ENCODE data around the gene CAMK2D.

Gene CAMK2D

DNA sequence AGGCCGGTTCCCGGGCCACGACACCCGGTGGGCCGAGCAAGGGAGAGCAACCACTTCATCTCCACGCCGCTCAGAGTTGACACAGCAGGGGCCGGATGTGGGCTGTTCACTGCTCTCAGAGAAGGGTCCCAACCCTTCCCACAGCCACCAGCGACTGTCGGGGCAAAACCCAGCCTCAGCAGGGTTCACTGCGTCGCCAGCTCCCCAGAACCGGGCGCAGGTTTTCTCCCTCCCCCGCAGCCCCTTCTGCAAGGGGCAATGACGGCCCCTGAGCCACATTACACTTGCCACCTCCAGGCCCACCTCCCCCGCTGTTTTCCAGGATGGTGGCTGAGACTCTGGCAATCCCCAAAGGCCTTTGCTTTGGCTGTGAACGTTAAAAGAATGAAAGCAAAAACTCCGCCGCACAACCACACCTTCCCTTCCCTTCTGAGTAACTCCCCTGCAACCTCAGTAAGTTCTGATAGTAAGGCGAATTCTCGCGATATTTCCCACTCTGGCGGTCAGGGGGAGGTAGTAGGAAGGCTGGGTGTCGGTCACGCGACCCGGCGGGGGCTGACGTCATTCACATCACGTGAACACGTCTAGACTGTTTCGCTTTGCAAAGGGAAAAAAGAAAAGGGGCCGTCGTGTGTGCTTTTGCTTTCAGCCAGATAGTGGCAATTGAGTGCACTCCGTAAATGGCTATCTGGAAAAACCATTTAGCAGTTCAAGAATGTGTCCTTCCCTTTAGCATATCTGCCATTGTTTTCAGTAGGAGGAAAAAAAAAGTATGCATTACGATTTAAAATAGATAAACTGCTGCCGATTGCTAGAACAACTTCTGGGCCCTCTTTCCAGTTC, 869 bp upstream of the CAMK2D start:
- peak; percentile 98 for DNase-seq (ENCODE audit: low read depth)

DNA sequence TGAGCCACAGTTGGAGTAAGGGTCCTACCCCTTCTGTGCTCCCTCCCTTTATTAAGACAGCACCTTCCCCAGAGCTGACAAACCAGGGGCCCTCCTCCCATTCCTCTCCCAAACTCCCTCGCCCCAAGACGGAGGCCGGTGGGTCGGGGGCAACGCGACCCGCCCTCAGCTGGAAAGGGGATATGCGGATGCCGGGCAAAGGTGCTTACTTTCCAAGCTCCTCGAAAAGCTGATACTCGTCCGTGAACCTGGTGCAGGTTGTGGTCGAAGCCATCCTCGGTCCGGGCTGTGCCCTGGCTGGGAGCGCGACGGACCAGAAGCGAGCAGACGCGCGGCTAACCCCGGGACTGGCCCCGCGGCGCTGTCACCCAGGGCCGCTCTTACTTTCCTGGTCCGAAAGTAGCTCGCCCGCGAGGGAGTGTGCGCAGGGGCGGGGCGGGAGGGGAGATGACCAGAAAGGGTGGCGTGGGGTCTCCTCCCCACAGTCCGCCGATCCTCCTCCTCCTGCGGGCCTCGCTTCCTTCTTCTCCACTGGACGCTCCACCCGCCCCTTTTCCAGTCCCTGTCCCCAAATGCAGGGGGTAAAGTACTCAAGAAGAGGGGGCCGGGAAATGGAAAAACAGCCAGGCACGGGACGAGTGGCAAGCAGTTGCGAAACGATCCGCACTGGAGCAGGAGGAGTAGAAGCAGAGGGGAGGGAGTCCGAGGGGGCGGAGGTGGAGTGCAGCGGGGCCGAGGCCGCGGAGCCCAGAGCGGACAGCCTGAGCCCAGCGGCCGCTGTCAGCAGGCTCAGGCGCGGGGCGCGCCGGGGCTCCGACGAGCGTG, 531 bp downstream of the CAMK2D start:
- peak; percentile 37 for DNase-seq (ENCODE audit: low read depth)

DNA sequence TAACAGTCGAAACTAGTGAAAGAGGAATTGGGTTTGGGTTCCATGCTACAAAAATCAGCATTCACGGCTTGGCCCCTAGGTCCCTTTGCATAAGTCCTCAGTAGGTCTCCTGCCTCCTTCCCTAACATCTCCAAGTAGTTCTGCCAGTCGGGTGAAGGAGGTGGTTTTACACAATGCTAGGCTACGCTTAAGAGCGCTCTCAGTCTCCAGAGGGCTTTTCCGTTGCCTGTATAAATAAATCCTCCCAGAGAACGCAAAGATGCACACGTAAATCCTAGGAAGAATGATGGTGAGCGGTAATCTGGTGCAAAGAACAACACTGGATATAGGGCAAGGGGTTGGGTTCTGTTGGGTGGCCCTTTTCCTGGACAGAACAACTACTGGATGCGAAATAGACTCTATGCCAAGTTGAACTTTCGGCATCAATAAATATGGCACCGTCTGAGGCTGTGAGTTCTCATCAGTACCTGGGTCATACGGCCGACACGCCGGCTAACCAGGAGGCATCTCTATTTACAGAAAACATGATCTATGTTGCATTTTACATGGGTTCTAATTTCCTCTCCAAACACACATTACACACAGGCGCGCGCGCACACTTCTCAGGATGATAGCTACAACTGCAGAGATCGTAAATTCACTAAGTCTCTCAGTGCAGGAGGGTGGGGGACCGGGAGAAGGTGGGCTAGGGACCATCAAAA, 1.3 kb downstream of the CAMK2D start:
- no peak for DNase-seq (ENCODE audit: low read depth)

DNA sequence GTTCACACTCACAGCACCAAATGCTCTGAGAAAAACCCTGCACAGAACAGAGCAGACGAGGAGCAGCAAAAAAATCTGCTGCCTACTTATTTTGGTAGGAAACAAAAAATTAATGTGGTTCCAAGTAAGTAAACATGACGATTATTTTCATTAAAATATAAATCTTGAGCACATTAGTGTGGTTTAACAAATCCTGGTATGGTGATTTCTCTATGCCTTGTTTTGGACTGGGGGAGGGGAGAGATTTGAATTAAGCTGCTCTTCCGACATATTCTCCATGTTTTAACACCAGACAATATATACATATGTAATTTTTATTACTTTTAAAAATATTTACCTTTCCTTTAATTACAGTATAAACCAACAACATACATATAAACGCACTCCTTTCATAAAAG, 1.8 kb downstream of the CAMK2D start:
- no peak for DNase-seq (ENCODE audit: low read depth)

DNA sequence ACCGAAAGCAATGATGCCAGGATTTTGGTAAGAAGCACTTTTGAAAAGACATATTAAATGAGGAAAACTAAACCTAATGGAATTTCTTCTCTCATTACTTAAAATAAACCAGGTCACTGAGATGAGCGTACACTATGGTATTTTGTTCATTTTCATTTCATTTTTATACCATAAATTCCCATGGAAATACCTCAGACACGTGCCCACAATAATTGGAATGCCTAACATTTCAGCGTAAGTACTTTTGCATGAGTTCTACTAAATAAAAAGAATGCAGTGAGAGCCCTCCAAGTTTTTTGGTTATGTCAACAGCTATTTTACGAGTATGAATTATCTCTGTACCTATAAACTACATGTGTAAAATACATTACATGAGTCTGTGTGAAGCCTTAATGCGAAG, 3.2 kb downstream of the CAMK2D start:
- no peak for DNase-seq (ENCODE audit: low read depth)

DNA sequence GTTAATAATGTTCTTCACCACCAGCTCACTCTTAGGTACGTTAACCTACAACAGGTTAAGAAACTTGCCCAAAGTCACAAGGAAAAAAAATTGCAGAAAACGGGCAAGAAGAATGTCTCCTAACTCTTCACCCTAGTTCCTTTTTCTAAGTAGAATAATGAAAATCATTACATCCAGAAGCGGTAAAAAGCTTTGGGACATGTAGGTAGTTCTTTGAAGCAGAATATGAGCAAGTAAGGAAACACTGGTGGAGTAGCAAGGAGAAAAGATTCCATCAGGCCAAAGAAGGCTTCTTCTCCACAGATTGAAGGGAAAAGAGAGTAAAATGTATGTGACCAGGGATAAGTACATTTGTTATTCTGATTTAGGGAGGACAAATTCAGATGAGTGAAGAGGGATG, 4.1 kb downstream of the CAMK2D start:
- no peak for DNase-seq (ENCODE audit: low read depth)

DNA sequence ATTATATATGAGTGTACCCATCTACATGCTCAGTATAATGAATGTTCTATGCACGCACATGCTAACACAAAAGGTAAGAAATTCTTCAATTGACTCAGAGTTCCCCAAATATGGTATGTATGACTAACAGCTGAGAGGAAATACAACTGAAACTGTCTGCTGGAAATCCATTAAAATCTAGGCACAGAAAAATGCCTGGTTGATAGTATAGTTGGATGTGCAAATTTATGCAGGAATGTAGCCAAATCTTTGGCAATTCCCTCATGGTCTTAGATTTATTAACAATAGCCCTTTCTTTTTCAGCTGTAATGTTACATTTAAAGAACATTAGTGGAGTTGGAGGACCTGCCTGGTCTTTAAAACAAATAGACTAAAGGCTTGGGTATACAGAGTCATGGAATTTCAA, 5.5 kb downstream of the CAMK2D start:
- no peak for DNase-seq (ENCODE audit: low read depth)

DNA sequence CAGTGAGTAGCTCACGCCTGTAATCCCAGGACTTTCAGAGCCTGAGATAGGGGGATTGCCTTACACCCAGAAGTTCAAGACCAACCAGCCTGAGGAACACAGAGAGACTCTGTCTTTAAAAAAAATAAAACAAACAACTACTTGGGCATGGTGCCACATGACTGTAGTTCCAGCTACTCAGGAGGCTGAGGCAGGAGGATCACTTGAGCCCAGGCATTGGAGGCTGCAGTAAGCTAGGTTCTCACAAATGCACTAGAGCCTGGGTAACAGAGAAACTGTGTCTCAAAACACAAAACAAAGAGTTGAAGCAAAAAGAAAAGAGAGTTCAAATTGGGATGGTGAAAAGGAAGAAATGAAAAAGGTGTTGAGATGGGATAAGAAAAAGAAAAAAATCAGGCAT, 10.8 kb downstream of the CAMK2D start:
- no peak for DNase-seq (ENCODE audit: low read depth)

DNA sequence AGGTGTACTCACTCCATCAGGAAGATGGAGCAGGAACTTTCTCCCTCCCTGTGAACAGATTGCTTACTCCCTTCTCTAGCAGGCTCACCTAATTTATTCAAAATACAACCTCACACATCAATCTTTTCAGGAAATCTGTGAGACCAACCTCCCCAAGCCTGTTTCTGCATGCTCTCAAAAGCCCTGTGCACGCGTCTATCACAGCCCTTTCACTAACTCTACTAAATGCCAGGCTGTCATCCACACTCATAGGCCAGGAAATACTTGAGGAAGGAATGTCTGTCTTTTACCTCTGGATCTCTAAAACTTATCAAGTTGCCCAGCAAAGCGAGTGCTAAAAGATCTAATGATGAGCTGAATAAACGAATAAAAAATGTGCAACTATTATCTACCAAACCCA, 11.2 kb downstream of the CAMK2D start:
- DNase-seq (ENCODE audit: low read depth), result no peak

DNA sequence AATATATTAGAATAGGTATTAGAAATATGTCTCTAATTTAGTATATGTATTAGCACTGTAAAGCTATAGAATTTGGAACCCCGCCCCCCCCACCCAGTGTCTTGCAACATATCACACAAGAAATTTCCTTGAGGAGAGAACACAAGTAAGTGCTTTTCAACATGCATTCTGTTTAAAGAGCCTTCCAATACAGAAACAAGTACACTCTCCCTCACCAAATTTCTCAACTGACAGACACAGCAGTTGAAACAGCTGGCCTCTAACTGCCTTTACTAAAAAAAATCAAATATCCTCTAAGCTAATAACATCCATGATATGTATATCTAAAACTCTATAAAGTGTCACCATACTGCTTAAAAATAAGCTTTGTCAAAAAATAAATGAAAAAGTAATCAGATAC, 12.4 kb downstream of the CAMK2D start:
- no peak for DNase-seq (ENCODE audit: low read depth)

DNA sequence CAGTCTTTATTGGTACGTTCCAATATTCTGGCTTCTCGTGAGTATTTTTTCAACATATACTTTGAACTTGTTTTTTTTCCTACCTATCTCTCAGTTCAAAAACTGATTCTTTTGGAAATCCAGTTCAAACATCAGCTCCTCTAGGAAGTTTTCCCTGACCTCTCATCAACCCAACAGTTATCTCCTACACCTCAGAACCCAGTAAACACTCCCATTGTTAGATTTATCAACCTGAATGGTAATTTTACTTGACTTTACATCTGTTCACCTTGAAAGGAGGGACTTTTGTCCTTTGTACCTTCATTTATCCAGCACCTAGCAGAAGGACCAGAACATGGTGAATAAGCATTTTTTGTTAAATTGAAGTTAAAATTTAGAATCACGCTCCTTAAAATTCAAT, 13.6 kb downstream of the CAMK2D start:
- DNase-seq (ENCODE audit: low read depth), result no peak

DNA sequence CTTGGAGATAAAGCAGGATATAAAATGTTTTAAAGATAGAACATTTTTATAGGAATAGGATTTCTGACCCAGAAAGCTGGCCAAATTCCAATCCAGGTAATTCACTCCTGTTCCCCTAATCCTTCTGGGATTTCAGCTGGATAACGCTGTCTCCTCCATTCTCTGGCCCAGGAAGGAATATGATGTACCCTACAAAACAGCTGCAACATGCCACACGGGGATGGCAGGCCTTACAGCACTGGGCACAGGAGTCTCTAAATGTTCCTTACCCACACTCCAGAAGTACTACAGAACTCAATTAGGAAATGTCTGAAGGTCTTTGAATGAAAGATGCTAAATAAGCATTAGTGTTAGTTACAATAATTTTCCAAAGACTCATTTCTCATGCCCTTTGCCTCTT, 15.8 kb downstream of the CAMK2D start:
- DNase-seq (ENCODE audit: low read depth), result no peak

DNA sequence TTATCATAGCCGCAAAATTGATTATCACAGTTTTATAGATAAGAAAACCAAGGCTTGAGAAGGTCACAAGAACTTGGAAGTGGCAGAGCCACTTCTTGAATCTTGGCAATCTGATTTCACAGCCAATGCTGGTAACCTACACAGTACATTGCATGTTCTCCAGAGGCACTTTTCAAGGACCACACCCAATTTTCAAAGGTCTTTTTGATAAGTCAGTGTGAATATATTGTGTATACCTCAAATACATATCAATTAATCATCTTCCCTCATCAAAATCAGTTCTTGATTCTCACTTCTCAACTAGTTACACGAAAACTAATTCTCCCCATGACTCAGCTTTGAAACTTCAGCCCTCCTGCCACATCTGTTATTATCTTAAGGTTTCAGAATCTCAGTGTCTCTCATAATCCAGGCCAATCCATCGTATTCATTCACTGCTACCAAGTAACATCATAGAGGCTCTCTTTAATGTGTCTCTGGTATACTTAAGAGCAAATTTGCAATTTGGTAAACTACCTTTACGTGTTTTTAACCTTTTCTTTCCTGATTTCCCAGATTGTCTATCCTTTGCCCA, 16.8 kb downstream of the CAMK2D start:
- no peak for DNase-seq (ENCODE audit: low read depth)

DNA sequence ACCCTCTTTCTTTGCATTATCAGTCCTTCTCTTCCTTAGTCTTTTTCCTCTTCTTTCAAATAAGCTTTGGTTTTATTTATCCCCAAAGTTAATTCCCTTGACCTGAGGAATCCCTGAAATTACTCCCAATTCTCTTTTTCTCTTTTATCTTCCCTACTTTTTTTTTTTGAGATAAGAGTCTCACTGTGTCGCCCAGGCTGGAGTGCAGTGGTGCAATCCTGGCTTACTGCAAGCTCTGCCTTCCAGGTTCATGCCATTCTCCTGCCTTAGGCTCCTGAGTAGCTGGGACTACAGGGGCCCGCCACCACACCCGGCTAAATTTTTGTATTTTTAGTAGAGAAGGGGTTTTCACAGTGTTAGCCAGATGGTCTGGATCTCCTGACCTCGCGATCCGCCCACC, 17.8 kb downstream of the CAMK2D start:
- no peak for DNase-seq (ENCODE audit: low read depth)

DNA sequence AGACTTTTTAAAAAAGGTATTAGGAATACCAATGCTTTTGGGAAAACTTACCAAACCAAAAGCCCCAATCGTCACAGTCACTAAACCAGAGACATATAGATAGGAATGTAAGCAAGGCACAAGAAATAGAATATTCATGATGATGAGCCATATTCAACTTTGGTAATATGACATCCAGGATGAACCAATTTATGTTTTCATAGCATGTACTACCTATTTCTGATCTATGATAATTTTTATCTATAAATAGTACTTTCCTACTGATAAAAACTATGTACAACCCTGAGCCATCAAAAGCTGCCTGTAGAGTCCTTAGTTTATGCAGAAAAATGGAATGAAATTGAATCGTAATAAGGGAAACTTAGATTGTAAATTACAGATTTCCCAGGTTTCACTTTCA, 18.9 kb downstream of the CAMK2D start:
- DNase-seq (ENCODE audit: low read depth), result no peak

DNA sequence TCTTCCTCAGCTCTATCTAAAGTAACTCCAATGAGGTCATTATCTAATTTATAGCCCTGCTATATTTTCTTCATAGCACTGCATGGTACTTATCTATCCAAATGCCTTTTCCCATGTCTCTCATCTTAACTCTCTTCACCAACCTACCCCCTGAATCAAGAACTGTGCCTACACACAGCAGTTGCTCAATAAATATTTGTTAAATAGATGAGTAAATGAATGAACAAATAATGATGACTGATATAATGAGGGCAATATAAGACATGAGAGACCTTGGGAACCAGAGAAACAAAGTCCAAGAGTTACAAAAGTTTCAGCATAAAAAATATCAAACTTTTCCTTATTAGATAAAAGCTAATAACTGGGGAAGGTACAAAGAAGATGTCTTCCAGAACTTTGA, 19.6 kb downstream of the CAMK2D start:
- DNase-seq (ENCODE audit: low read depth), result no peak

DNA sequence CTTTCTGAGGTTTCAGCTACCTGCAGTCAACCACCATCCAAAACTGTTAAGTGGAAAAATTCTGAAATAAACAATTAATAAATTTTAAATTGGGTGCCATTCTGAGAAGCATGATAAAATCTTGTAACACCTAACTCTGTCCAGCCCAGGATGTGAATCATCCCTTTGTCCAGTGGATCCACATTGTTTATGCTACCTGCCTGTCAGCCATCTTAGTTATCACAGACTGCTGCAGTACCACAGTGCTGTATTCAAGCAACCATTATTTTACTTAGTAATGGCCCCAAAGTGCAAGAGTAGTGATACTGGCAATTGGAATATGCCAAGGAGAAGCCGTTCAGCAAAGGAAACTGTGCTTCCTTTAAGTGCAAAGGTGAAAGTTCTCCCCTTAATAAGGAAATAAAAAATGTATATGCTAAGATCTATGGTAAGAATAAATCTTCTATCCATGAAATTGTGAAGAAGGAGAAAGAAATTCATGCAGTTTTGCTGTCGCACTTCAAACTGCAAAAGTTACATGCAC, 20.6 kb downstream of the CAMK2D start:
- DNase-seq (ENCODE audit: low read depth), result no peak

DNA sequence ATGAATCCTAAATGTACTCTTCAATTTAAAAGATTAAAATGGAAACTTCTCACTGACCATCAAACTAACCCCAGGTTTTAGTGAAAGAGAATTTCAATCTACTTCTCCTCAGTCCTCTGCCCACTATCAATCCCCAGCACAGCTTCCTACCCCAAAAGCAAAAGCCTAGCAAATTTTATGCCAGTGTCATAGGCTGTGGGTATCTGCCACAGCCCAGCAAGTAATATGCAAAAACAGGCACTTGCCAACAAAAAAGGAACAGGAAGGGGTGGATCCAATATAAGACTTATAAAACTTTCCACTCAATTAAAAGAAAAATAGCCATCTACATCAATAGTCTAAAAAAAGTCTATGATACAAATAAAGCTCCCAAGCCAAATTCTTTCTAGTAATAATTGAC, 22.3 kb downstream of the CAMK2D start:
- DNase-seq (ENCODE audit: low read depth), result no peak

DNA sequence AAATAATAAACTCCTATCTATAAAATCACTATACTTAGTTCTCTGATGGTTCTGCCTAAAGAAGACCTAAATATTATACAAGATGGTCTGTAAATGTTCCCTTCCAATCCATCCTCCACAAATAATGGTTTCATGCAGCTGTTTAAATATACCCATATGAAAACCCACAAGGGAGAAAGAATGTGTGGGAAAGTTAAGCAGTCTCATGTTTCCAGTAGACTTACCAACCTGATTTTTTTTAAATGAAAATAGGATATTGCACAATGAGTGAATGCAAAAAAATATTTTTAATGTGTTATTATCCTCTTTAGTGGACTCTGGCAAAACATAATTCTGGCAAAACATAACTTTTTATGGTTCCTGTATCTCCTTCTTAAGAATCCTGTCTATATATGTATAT, 23.3 kb downstream of the CAMK2D start:
- DNase-seq (ENCODE audit: low read depth), result no peak

DNA sequence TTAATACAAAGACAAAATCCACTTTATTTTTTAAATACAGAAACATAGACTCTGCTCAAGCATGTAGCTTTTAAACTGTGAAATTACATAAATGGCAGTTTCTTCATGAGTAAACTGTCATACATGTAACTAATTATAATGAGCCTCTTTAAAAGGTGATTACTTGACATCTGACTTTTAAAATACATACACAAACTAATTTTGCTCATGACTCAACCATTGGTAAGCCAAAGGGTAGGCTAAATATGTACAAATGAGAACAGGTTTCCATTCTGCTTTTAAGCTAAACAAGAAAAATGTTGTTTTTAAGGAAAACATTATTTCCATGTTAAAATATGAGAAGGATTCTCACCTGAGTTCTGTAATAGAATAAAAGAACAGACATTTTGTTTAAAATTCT, 27.9 kb downstream of the CAMK2D start:
- no peak for DNase-seq (ENCODE audit: low read depth)

DNA sequence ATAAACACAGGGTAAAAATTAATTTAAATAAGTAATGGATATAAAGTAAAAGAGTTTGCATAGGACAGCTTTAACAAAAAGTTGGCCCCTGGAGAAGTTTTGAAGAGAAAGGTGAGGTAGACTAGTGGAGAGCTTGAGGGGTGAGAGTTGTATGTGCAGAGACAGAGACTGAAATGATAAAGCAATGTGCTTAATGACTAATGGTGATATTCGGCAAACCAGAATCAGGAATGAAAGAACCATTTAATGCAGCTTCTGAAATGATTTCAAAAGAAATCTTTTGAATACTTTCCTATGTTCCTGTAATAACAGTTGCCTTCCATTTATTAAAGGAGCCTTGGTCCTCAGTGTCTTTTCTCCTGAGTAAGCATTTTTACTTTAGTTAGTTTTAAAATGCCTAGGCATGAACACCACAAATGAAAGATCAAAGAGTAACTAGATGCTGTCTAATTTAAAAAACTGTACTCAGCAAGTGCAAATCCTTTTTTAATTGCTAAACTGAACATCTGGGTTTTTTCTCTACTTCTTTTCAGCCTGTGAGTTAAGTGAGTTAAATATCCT, 28.5 kb downstream of the CAMK2D start:
- DNase-seq (ENCODE audit: low read depth), result no peak
